ENCODE data around the gene TCTA. TPM values are rescaled to one million over a fixed set of nuclear protein-coding genes. Genes with fewer than 3 reads are reported as not detected.

TCTA gene
- total RNA-seq, 1 donor from 2014 or later = 32.6 TPM

DNA sequence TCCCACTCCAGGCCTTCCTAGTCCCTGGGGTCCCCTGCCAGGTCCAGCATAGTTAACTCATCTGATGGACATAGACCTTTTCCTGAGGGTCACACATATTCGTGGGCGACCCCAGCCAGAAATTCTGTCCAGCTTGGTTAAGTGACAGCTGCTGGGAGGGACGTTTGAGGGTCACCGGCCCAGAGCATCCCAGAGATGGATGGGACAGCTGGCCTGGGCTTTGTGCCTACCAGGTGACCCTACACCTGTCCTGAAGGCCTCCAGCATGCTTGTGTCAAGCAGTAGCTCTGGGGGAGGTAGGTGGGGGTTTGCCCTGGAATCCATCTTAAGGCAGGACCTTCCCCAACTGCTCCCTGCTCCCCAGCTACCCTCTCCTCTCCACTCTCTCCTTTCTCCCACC is 48.7 kb downstream of the TCTA start:
- no peak for DNase-seq (ENCODE audit: low read depth)

- peak; percentile 54 for DNase-seq (ENCODE audit: low read depth)
These were observed 49.4 kb downstream of the TCTA start for GRCh38 chr3:49461443-49462171.

DNA sequence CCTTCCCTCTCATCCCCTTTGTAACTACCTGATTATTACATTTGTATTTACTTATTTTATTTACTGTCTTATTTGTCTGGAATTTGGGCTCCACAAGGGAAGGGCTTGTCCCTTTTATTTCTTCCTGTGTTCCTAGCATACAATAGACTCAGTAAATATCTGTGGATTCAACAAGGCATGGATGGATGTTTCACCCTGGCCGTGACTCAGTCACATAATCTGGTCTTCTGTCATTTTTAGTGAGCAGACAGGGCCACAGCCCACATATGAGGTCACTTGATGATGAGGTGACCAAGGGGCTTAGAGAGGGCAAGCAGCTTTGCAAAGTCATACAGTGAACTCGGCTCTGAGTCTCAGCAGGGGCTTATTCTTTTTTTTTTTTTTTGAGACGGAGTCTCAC is 50.0 kb downstream of the TCTA start:
- no peak for DNase-seq (ENCODE audit: low read depth)

DNA sequence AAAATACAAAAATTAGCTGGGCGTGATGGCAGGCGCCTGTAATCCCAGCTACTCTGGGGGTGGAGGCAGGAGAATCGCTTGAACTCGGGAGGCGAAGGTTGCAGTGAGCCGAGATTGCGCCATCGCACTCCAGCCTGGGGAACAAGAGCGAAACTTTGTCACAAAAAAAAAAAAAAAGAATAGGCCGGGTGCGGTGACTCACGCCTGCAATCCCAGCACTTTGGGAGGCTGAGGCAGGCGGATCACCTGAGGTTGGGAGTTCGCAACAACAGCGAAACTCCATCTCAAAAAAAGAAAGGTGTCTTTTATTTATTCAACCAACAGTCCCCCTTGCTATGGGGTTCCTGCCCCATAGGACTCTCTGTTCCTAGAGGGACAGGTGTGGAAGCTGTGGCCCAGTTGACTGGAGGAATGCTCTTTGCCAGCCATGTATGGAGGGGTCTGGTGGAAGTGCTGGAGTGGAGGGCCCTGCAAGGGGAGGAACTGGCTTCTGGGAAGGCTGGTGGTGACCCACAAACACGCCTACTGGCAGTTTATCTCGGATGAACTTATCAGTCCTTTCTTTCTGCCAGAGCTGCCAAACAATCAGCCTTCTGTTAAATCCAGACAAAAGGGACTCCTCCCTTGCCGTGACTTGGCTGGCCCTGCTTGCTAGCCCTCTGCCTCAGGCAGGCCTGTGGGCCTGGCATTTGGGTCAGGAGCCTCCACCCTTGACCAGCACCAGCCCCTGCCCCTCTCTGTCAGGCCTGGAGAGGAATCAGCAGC is 53.2 kb downstream of the TCTA start:
- DNase-seq (ENCODE audit: low read depth) = no peak

Other genes with a start within 250 kb of the TCTA start
- 15.1 and 28.7 TPM in 2 replicates for gene CCDC71, start 246.1 kb upstream of the TCTA start, total RNA-seq
- 20.1 and 26.6 TPM in 2 replicates for gene KLHDC8B, start 240.8 kb upstream of the TCTA start, total RNA-seq
- gene C3orf62, start 135.2 kb upstream of the TCTA start, total RNA-seq = 1.6 and 3.6 TPM in 2 replicates
- 6.9 and 38.7 TPM in 2 replicates for gene USP4, start 72.4 kb upstream of the TCTA start, total RNA-seq
- gene GPX1, start 54.1 kb upstream of the TCTA start, total RNA-seq = 288 and 368 TPM in 2 replicates
- gene RHOA, start 447 bp upstream of the TCTA start, total RNA-seq = 525 and 698 TPM in 2 replicates
- gene AMT, start 10.1 kb downstream of the TCTA start, total RNA-seq = 0.52 and 0.85 TPM in 2 replicates
- gene NICN1, start 16.9 kb downstream of the TCTA start, total RNA-seq = 0.87 and 10.2 TPM in 2 replicates
- 37.9 and 87.8 TPM in 2 replicates for gene DAG1, start 57.8 kb downstream of the TCTA start, total RNA-seq
- gene BSN, start 142.1 kb downstream of the TCTA start, total RNA-seq = 0.25 TPM in 1 of 2 replicates, not detected in the other

Data from renal cortical epithelial cell (primary cell).